Astrocyte (in vitro differentiated cells and primary cell): ENCODE results near the gene A1BG. TPM values are rescaled to one million over a fixed set of nuclear protein-coding genes. Genes with fewer than 3 reads are reported as not detected.
A peak's percentile ranks its signal among the peaks of the same experiment; 100 is the strongest.

Experiments
- DNase-seq: peaks from one replicate; pipeline ENCODE4 v3.0.0-alpha.2; 2010; ENCODE audit warnings: low read depth
- FAIRE-seq: peaks from 2 replicates; lab custom pipeline; 2011; peaks lifted over from hg19 to GRCh38; lab: Jason Lieb, UNC
- H2AFZ ChIP-seq: 2 replicates; pipeline ENCODE4 v1.6.0; 2012; ENCODE audit warnings: low read depth, low read length, inconsistent platforms
- H3K27ac ChIP-seq: 2 replicates; pipeline ENCODE4 v1.5.1; 2011; ENCODE audit warnings: low read depth, low read length, inconsistent platforms
- H3K27me3 ChIP-seq: 2 replicates; pipeline ENCODE4 v1.6.0; 2011; ENCODE audit warnings: low read length, inconsistent platforms; ENCODE audit not compliant: insufficient read depth
- H3K36me3 ChIP-seq: 2 replicates; pipeline ENCODE4 v1.5.1; 2011; ENCODE audit warnings: low read length, inconsistent platforms; ENCODE audit not compliant: insufficient read depth
- H3K4me1 ChIP-seq: 2 replicates; pipeline ENCODE4 v1.5.1; 2011; ENCODE audit warnings: low read length, inconsistent platforms; ENCODE audit not compliant: insufficient read depth
- H3K4me2 ChIP-seq: 2 replicates; pipeline ENCODE4 v1.6.0; 2012; ENCODE audit warnings: low read length, inconsistent platforms
- H3K4me3 ChIP-seq: 2 replicates; pipeline ENCODE4 v1.5.1; 2011; ENCODE audit warnings: low read depth, mild to moderate bottlenecking, low read length, inconsistent platforms; ENCODE audit not compliant: insufficient read depth
- H3K79me2 ChIP-seq: 2 replicates; pipeline ENCODE4 v1.6.0; 2012; ENCODE audit warnings: mild to moderate bottlenecking, low read length, inconsistent platforms; ENCODE audit not compliant: insufficient read depth
- H3K9ac ChIP-seq: 2 replicates; pipeline ENCODE4 v1.6.0; 2012; ENCODE audit warnings: mild to moderate bottlenecking, low read length, inconsistent platforms
- H3K9me3 ChIP-seq: 2 replicates; pipeline ENCODE4 v1.5.1; 2012; ENCODE audit warnings: low read depth, mild to moderate bottlenecking, low read length, inconsistent platforms; ENCODE audit not compliant: insufficient read depth
- H4K20me1 ChIP-seq: 2 replicates; pipeline ENCODE4 v1.6.0; 2012; ENCODE audit warnings: low read length, inconsistent platforms; ENCODE audit not compliant: insufficient read depth
- H3K27ac Mint-ChIP-seq: one replicate; pipeline ENCODE4 v1.8.0; 2021; ENCODE audit warnings: mild to moderate bottlenecking, mixed read lengths; ENCODE audit not compliant: unreplicated experiment
- H3K27me3 Mint-ChIP-seq: one replicate; pipeline ENCODE4 v1.8.0; 2021; ENCODE audit warnings: low read depth, mixed read lengths; ENCODE audit not compliant: unreplicated experiment
- H3K36me3 Mint-ChIP-seq: one replicate; pipeline ENCODE4 v1.8.0; 2021; ENCODE audit warnings: low read depth, mixed read lengths; ENCODE audit not compliant: unreplicated experiment
- H3K4me1 Mint-ChIP-seq: one replicate; pipeline ENCODE4 v1.8.0; 2021; ENCODE audit warnings: low read depth, mixed read lengths; ENCODE audit not compliant: unreplicated experiment
- H3K4me3 Mint-ChIP-seq: one replicate; pipeline ENCODE4 v1.8.0; 2021; ENCODE audit warnings: mild to moderate bottlenecking, moderate library complexity, mixed read lengths; ENCODE audit not compliant: unreplicated experiment
- H3K9me3 Mint-ChIP-seq: one replicate; pipeline ENCODE4 v1.8.0; 2021; ENCODE audit warnings: mild to moderate bottlenecking, mixed read lengths; ENCODE audit not compliant: unreplicated experiment
- CTCF ChIP-seq: IDR thresholded peaks from 2 replicates; pipeline ENCODE4 v1.5.1; 2011; ENCODE audit warnings: low read depth, mild to moderate bottlenecking, inconsistent platforms, low read length, moderate library complexity; ENCODE audit not compliant: insufficient read depth
- EZH2 ChIP-seq: IDR thresholded peaks from 2 replicates; pipeline ENCODE4 v1.6.1; 2012; ENCODE audit warnings: mild to moderate bottlenecking, low read length, inconsistent platforms; ENCODE audit not compliant: insufficient read depth
- total RNA-seq: library from RNA; stranded (reverse); gene quantifications from 2 replicates; pipeline ENCODE4 v1.2.1, GENCODE V29; 2021

The A1BG gene
- total RNA-seq, 1 donor from 2014 or later: 32.3 TPM

GRCh38 chr19:58385891-58386575 is 32.7 kb upstream of the A1BG start:
- Histone ChIP-seq H2AFZ (peak overlapping the region; percentile 82), H3K9ac (peak overlapping the region; percentile 90), H3K4me2 (peak overlapping the region; percentile 95), H3K36me3 (peaks cover 16% of the 10 kb centered on the region), H3K4me3 (peak overlapping the region; percentile 93), H3K79me2 (peaks cover 63% of the 10 kb centered on the region), H3K4me1 (peaks cover 24% of the 10 kb centered on the region), H3K9me3 (no peaks in the 10 kb centered on the region), H3K27ac (peak overlapping the region; percentile 94), H3K27me3 (no peaks in the 10 kb centered on the region), H4K20me1 (peaks cover 34% of the 10 kb centered on the region)
- Mint-ChIP-seq H3K4me1 (peaks cover 24% of the 10 kb centered on the region), H3K9me3 (no peaks in the 10 kb centered on the region), H3K4me3 (peak overlapping the region; percentile 99), H3K27ac (peak overlapping the region; percentile 100), H3K36me3 (peaks cover 10% of the 10 kb centered on the region), H3K27me3 (no peaks in the 10 kb centered on the region)
- no peak for TF ChIP-seq EZH2
- DNase-seq (no peak), FAIRE-seq (no peak)

GRCh38 chr19:58385313-58385890 is 32.1 kb upstream of the A1BG start:
- H3K36me3 ChIP-seq: peaks cover 11% of the 10 kb centered on the region
- peaks cover 28% of the 10 kb centered on the region for H4K20me1 ChIP-seq
- Mint-ChIP-seq H3K9me3 (no peaks in the 10 kb centered on the region), H3K36me3 (peaks cover 10% of the 10 kb centered on the region), H3K4me3 (peak overlapping the region; percentile 99), H3K27ac (peak overlapping the region; percentile 77), H3K4me1 (peaks cover 21% of the 10 kb centered on the region), H3K27me3 (no peaks in the 10 kb centered on the region)
- H3K4me1 ChIP-seq: peaks cover 24% of the 10 kb centered on the region
- peaks cover 56% of the 10 kb centered on the region for H3K79me2 ChIP-seq
- no peaks in the 10 kb centered on the region for H3K9me3 ChIP-seq
- H3K9ac ChIP-seq: peak overlapping the region; percentile 90
- no peak for FAIRE-seq
- H2AFZ ChIP-seq: peak overlapping the region; percentile 82
- H3K27ac ChIP-seq: no peak overlapping the region
- DNase-seq: no peak
- no peak overlapping the region for H3K4me3 ChIP-seq
- no peak for TF ChIP-seq CTCF
- TF ChIP-seq EZH2: no peak
- H3K27me3 ChIP-seq: no peaks in the 10 kb centered on the region
- H3K4me2 ChIP-seq: peak overlapping the region; percentile 95

GRCh38 chr19:58382997-58383603 is 29.8 kb upstream of the A1BG start:
- no peak overlapping the region for H3K4me3 ChIP-seq
- peak overlapping the region; percentile 92 for H3K4me3 Mint-ChIP-seq
- no peak overlapping the region for H3K27ac ChIP-seq
- peaks cover 41% of the 10 kb centered on the region for H3K79me2 ChIP-seq
- FAIRE-seq (no peak), DNase-seq (no peak)
- H3K4me1 Mint-ChIP-seq: peaks cover 16% of the 10 kb centered on the region
- no peaks in the 10 kb centered on the region for H3K9me3 Mint-ChIP-seq
- H3K4me1 ChIP-seq: peaks cover 24% of the 10 kb centered on the region
- H3K27me3 ChIP-seq: no peaks in the 10 kb centered on the region
- no peak overlapping the region for H3K9ac ChIP-seq
- no peak overlapping the region for H2AFZ ChIP-seq
- H4K20me1 ChIP-seq: peaks cover 10% of the 10 kb centered on the region
- H3K27me3 Mint-ChIP-seq: no peaks in the 10 kb centered on the region
- no peak overlapping the region for H3K4me2 ChIP-seq
- H3K9me3 ChIP-seq: no peaks in the 10 kb centered on the region
- H3K36me3 ChIP-seq: peaks cover under 1% of the 10 kb centered on the region
- no peak overlapping the region for H3K27ac Mint-ChIP-seq
- TF ChIP-seq CTCF: no peak
- TF ChIP-seq EZH2: no peak
- H3K36me3 Mint-ChIP-seq: peaks cover 3% of the 10 kb centered on the region
